ENCODE measurements around the gene SHMT2. TPM values are rescaled to one million over a fixed set of nuclear protein-coding genes. Genes with fewer than 3 reads are reported as not detected.

Gene SHMT2
- total RNA-seq, 1 experiment from 2014 or later = 421 TPM

GRCh38 chr12:57199191-57199590 lies 30.3 kb upstream of the SHMT2 start:
- Mint-ChIP-seq H3K27me3 (ENCODE audit: insufficient read depth, unreplicated experiment) (no peaks in the 10 kb centered on the region), H3K27ac (ENCODE audit: low read depth, unreplicated experiment) (no peak overlapping the region), H3K36me3 (ENCODE audit: insufficient read depth, unreplicated experiment) (peaks cover 35% of the 10 kb centered on the region), H3K9me3 (ENCODE audit: unreplicated experiment) (no peaks in the 10 kb centered on the region), H3K4me1 (ENCODE audit: insufficient read depth, unreplicated experiment) (no peaks in the 10 kb centered on the region), H3K4me3 (ENCODE audit: unreplicated experiment) (no peak overlapping the region)
- no peak for DNase-seq (ENCODE audit: unreplicated experiment)
- intact Hi-C loops (cut with micrococcal nuclease) = no loop called here
- CTCF ChIA-PET = interaction anchor here (0.7 to 1.0 kb wide), 3 partner anchors 13 to 25 kb away, joined by 3 to 5 read pairs (median 3); no protein-coding TSS in a partner anchor
- TF ChIP-seq CTCF (IDR thresholded peaks at IDR 0.05; ENCODE audit: unreplicated experiment) = no peak
- no TSS peak for BruUV-seq (replicated peaks)
- POLR2A ChIA-PET = interaction anchor here (0.6 kb wide), 1 partner anchor 53 kb away, joined by 3 read pairs; no protein-coding TSS in a partner anchor

GRCh38 chr12:57200497-57200896 lies 29.0 kb upstream of the SHMT2 start:
- no TSS peak for BruUV-seq (replicated peaks)
- Mint-ChIP-seq H3K4me1 (ENCODE audit: insufficient read depth, unreplicated experiment) (no peaks in the 10 kb centered on the region), H3K4me3 (ENCODE audit: unreplicated experiment) (no peak overlapping the region), H3K27me3 (ENCODE audit: insufficient read depth, unreplicated experiment) (no peaks in the 10 kb centered on the region), H3K36me3 (ENCODE audit: insufficient read depth, unreplicated experiment) (peaks cover 28% of the 10 kb centered on the region), H3K9me3 (ENCODE audit: unreplicated experiment) (no peaks in the 10 kb centered on the region), H3K27ac (ENCODE audit: low read depth, unreplicated experiment) (no peak overlapping the region)
- no peak for TF ChIP-seq CTCF (IDR thresholded peaks at IDR 0.05; ENCODE audit: unreplicated experiment)
- intact Hi-C loops (cut with micrococcal nuclease) = no loop called here
- ChIA-PET POLR2A (no interaction called here), CTCF (no interaction called here)
- DNase-seq (ENCODE audit: unreplicated experiment) = no peak

- no TSS peak for BruUV-seq (replicated peaks)
These were observed 28.3 kb upstream of the SHMT2 start for GRCh38 chr12:57201219-57201618.

GRCh38 chr12:57201631-57202030 lies 27.9 kb upstream of the SHMT2 start:
- ChIA-PET CTCF (no interaction called here), POLR2A (no interaction called here)
- DNase-seq (ENCODE audit: unreplicated experiment) = no peak
- Mint-ChIP-seq H3K27ac (ENCODE audit: low read depth, unreplicated experiment) (no peak overlapping the region), H3K36me3 (ENCODE audit: insufficient read depth, unreplicated experiment) (peaks cover 21% of the 10 kb centered on the region), H3K27me3 (ENCODE audit: insufficient read depth, unreplicated experiment) (no peaks in the 10 kb centered on the region), H3K4me3 (ENCODE audit: unreplicated experiment) (no peak overlapping the region), H3K9me3 (ENCODE audit: unreplicated experiment) (no peaks in the 10 kb centered on the region), H3K4me1 (ENCODE audit: insufficient read depth, unreplicated experiment) (no peaks in the 10 kb centered on the region)
- no peak for TF ChIP-seq CTCF (IDR thresholded peaks at IDR 0.05; ENCODE audit: unreplicated experiment)
- intact Hi-C loops (cut with micrococcal nuclease) = no loop called here
- BruUV-seq (replicated peaks) = no TSS peak

More at GRCh38 chr12:57201219-57201618, 28.3 kb upstream of the SHMT2 start:
- TF ChIP-seq CTCF (IDR thresholded peaks at IDR 0.05; ENCODE audit: unreplicated experiment) = no peak
- Mint-ChIP-seq H3K4me3 (ENCODE audit: unreplicated experiment) (no peak overlapping the region), H3K4me1 (ENCODE audit: insufficient read depth, unreplicated experiment) (no peaks in the 10 kb centered on the region), H3K9me3 (ENCODE audit: unreplicated experiment) (no peaks in the 10 kb centered on the region), H3K36me3 (ENCODE audit: insufficient read depth, unreplicated experiment) (peaks cover 25% of the 10 kb centered on the region), H3K27ac (ENCODE audit: low read depth, unreplicated experiment) (no peak overlapping the region), H3K27me3 (ENCODE audit: insufficient read depth, unreplicated experiment) (no peaks in the 10 kb centered on the region)
- POLR2A ChIA-PET = no interaction called here
- no peak for DNase-seq (ENCODE audit: unreplicated experiment)
- intact Hi-C loops (cut with micrococcal nuclease) = no loop called here
- CTCF ChIA-PET = no interaction called here
